Purkinje cell (primary cell): ENCODE results near the gene PRR4. TPM values are rescaled to one million over a fixed set of nuclear protein-coding genes. Genes with fewer than 3 reads are reported as not detected.

ENCODE experiments used
- polyA plus RNA-seq: library from polyadenylated mRNA; unstranded; fragments of >200 nt; fragmentation: Nextera tagmentation; gene quantifications from 2 replicates; pipeline ENCODE4 v1.2.1, GENCODE V29; 2014

PRR4 gene, protein sequence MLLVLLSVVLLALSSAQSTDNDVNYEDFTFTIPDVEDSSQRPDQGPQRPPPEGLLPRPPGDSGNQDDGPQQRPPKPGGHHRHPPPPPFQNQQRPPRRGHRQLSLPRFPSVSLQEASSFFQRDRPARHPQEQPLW
- polyA plus RNA-seq: 17.7 and 22.1 TPM in 2 replicates

GRCh38 chr12:10849425-10849878 is at the start of gene PRR4:
TSS of gene PRR4 (minus strand) at chr12:10849475. CDS start at chr12:10849437, 38 bp downstream.

DNA sequence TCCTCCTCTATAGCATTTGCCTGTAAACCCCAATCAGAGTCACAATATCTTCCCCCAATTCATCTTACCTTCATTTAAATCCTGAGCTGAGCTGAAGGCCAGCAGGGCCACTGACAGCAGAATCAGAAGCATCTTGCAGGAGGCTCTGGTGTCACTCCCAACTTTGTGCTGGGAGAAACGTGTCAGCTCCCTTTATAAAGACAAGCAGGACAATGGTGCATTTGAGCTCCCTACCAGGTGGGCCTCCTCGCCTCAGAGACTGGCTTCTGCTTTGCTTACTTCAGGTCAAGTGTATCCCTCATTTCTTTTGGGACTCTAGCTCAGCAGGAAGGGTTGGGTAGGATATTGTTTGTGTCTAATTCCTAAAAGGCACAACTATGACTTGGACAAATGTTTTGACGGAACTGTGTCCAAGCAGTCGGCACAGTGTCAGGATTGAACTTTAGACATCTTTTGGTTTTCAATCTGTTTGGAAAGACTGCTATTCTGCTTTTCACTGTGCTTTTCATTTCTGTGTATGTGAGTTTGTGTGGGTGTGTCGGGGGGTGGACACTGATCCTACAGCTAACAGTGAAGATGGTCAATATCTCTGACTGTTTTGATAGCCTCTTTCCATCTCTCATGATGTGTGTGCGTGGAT is 34.9 kb upstream of the PRR4 start, which contains the start of gene PRH1:
Gene PRH1, minus strand, starts transcription at position 170 of the 640 bp plus-strand sequence. Its CDS starts 38 bp downstream, at position 132.

DNA sequence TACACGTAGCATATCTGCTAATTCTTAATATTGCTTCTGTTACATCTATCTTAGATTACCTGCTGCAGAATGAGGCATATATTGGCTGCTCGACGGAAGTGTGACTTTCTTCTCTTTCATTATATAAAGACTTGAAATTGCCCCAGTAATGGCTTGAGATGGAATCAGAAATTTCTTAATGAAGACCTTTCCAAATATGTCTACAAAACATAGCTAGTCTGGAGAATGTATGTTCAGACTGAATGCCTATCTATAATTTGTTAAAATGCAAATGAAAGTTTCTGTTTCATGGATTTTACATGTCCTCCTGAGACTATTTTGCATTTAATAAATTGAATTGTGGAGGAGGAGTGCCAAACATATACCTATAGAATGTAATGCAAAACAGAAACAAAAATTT is 23.0 kb downstream of the PRR4 start, which contains the start of gene TAS2R10:
Gene TAS2R10, minus strand, starts transcription at position 101 of the 400 bp plus-strand sequence. Its CDS starts 89 bp downstream, at position 12.

GRCh38 chr12:10810068-10810467 is 39.2 kb downstream of the PRR4 start, which contains the start of gene TAS2R9:
TSS of gene TAS2R9 (minus strand) at chr12:10810168. CDS start at chr12:10810075, 93 bp downstream.

DNA sequence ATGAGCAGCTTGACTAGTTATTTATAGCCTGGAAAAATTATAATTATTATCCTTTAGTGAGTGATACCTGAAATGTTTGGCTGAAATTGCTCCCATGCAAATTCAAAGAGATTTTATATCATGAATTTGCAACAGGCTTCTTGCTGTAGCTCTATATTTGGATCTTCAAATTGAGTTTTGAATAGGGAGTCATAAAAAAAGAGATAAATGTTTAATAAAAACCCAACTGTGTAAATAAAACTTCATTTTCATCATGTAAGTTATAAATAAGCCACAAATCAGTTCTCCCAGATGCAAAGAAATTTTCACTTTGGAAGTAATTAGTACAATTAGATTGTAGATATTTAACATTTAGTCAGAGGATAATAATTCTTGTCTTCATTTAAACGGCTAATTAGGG is 42.1 kb downstream of the PRR4 start, which contains the start of gene TAS2R8:
Gene TAS2R8, minus strand, starts transcription at position 101 of the 400 bp plus-strand sequence. CDS start 306 bp downstream, outside the sequence.

GRCh38 chr12:10802587-10802986 is 46.7 kb downstream of the PRR4 start, which contains the start of gene TAS2R7:
TSS of gene TAS2R7 (minus strand) at chr12:10802627. CDS start at chr12:10802570, 57 bp downstream.

Other genes with a start within 250 kb of the PRR4 start
- 54.1 and 67.0 TPM in 2 replicates for gene MAGOHB, start 235.9 kb downstream of the PRR4 start, polyA plus RNA-seq
- 0.50 TPM in 1 of 2 replicates, not detected in the other for gene STYK1, start 175.4 kb downstream of the PRR4 start, polyA plus RNA-seq
- 1.5 and 2.4 TPM in 2 replicates for gene YBX3, start 126.2 kb downstream of the PRR4 start, polyA plus RNA-seq
- gene TAS2R7, start 46.8 kb downstream of the PRR4 start, polyA plus RNA-seq: 0.30 TPM in 1 of 2 replicates, not detected in the other
- gene TAS2R8, start 42.2 kb downstream of the PRR4 start, polyA plus RNA-seq: not detected in 2 replicates
- gene TAS2R9, start 39.3 kb downstream of the PRR4 start, polyA plus RNA-seq: not detected in 2 replicates
- 3.4 and 4.6 TPM in 2 replicates for gene TAS2R10, start 23.1 kb downstream of the PRR4 start, polyA plus RNA-seq
- 31.6 and 47.9 TPM in 2 replicates for gene PRH1, start 34.8 kb upstream of the PRR4 start, polyA plus RNA-seq
- gene TAS2R13, start 60.1 kb upstream of the PRR4 start, polyA plus RNA-seq: 0.20 and 0.54 TPM in 2 replicates
- gene PRH2, start 79.8 kb upstream of the PRR4 start, polyA plus RNA-seq: not detected in 2 replicates
- gene TAS2R14, start 89.8 kb upstream of the PRR4 start, polyA plus RNA-seq: 10.0 and 17.3 TPM in 2 replicates
- not detected in 2 replicates for gene TAS2R50, start 137.4 kb upstream of the PRR4 start, polyA plus RNA-seq
- 0.87 TPM in 1 of 2 replicates, not detected in the other for gene TAS2R20, start 148.8 kb upstream of the PRR4 start, polyA plus RNA-seq
- 0.81 and 2.3 TPM in 2 replicates for gene TAS2R19, start 173.1 kb upstream of the PRR4 start, polyA plus RNA-seq
- gene TAS2R31, start 181.9 kb upstream of the PRR4 start, polyA plus RNA-seq: not detected in 2 replicates
- 2.0 TPM in 1 of 2 replicates, not detected in the other for gene TAS2R46, start 212.8 kb upstream of the PRR4 start, polyA plus RNA-seq
- not detected in 2 replicates for gene TAS2R43, start 242.8 kb upstream of the PRR4 start, polyA plus RNA-seq